NCI-H2196 (cell line): ENCODE results near the gene PITHD1.
"Not testable (repeated sequence)": the region's sequence is repeated elsewhere in the genome, so short reads cannot be mapped to it uniquely, and the experiment has no call there.

Experiments
- DNase-seq: peaks from one replicate; lab custom pipeline; 2025; ENCODE audit not compliant: unreplicated experiment; lab: John Stamatoyannopoulos, UW

The PITHD1 gene

DNA sequence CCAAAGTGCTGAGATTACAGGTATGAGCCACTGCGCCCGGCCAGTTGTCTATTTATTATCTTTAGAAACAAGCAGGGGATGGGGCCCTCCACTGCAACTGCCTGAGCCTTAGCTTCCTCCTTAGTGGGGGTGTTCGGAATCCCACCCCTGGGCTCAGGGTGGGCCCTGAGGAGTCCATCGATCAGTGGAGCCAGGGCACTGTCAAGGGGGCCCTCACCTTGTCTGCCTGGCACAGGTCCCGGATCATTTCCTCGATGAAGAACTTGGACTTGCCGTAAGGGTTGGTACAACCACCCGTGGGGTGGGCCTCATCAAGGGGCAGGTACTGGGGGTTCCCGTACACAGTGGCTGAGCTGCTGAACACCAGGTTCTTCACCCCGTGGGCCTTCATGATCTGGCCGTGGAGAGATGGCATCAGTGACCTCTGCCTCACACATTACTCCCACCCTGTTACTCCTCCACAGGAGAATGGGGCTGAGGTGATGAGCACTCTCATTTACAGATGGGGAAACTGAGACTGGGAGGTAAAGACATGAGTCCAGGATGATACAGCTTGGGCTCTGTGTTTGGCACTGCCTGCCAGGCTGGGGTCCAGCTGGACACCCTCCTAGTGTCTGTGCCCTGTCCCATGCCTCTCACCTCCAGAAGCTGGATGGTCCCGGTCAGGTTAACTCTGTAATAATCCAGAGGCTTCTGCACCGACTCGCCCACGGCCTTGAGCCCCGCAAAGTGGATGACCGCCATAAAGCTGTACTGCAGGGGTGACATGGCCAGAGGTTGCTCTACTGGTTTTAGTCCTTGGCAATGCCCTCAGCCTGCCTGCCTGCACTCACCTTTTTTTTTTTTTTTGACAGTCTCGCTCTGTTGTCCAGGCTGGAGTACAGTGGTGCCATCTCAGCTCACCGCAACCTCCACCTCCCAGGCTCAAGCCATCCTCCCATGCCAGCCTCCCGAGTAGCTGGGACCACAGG is 19.5 kb downstream of the PITHD1 start:
- no peak for DNase-seq

- DNase-seq: no peak
Measured at GRCh38 chr1:23798662-23799142, 20.5 kb downstream of the PITHD1 start.

GRCh38 chr1:23799255-23799569 is 21.0 kb downstream of the PITHD1 start:
- no peak for DNase-seq

- peak; percentile 59 for DNase-seq
Measured at GRCh38 chr1:23799570-23800399, 21.6 kb downstream of the PITHD1 start.

GRCh38 chr1:23800400-23801337 is 22.5 kb downstream of the PITHD1 start, which contains the start of gene GALE:
Gene GALE, minus strand, starts transcription at chr1:23800754. Its CDS starts 1,747 bp downstream, at chr1:23799007.
- peak; percentile 92 for DNase-seq

DNA sequence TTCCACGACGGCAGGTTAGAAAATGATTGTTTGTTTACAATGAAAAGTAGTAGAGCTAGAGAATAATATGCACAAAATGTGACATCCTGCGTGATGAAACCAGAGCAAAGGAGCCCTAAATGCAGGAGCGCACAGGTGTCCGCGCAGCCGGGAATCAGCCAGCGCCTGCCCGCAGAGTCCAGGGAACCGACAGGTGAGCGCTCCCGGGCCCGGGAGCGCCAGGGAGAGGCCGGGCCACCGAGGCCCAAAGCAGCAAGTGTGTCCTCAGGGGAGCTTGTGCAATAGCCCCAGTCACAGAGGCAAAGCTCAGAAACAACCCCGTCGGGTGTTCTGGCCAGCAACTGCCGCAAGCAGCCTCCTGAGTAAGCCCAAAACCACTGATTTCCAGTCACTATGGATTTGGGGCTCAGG is 23.1 kb downstream of the PITHD1 start:
- DNase-seq: no peak

- no peak for DNase-seq
Measured at GRCh38 chr1:23801876-23802275, 23.7 kb downstream of the PITHD1 start.

DNA sequence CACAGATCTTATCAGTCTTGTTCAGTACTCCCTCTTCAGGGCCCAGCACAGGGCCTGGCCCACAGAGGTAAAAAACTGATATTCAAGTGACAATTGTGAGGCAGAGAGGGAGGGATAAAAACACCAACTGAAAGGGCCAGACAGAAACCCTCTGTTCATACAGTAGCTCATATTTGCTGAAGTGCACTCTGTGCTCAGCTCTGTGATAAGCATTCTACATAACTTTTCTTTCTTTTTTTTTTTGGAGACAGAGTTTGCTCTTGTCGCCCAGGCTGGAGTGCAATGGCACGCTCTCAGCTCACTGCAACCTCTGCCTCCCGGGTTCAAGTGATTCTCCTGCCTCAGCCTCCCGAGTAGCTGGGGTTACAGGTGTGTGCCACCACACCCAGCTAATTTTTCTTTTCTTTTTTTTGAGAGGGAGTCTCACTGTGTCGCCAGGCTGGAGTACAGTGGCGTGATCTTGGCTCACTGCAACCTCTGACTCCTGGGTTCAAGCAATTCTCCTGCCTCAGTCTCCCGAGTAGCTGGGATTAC is 24.7 kb downstream of the PITHD1 start:
- DNase-seq: not testable (repeated sequence)

DNA sequence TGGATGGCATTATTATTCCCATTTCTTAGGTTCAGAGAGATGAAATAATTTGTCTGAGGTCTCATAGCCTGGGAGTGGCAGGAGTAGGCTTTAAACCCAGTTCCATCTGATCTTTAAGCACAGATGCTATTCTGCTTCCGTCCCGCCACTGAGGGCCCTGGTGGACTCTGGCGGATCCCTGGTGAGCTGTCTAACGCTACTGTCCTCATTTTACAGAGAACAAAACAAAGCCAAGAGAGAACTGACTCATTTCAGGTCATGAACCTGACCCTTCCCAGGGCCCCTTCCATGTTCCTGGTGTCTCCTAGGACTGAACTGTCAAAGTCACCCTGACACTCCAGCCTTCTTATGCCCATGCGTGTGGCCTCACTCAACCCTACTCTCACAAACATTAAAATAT is 25.5 kb downstream of the PITHD1 start:
- no peak for DNase-seq

GRCh38 chr1:23804183-23804835 is 26.1 kb downstream of the PITHD1 start:
- no peak for DNase-seq

GRCh38 chr1:23805025-23805424 is 26.8 kb downstream of the PITHD1 start:
- no peak for DNase-seq

- no peak for DNase-seq
Measured at GRCh38 chr1:23806280-23806679, 28.1 kb downstream of the PITHD1 start.

GRCh38 chr1:23807453-23807852 is 29.2 kb downstream of the PITHD1 start:
- DNase-seq: no peak

DNA sequence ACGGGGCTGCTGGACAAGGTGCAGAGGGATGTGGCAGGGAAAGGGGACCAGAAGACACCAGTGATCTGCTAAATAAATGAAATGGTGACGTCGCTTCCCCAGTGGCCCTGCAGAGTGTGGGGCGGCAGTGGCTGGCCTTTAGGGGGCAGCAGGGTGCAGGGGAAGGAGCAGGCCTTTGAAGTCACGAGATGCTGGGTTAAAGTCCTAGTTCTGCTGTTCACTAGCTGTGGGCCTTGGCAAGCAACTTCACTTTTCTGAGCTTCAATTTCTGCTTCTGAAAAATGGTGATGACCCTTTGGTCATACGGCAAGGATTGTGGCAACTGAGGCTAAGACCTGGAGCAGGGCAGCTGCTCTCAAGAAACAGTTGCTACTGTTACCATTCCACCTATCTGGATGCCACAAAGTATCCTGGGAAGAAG is 31.5 kb downstream of the PITHD1 start:
- peak; percentile 72 for DNase-seq

GRCh38 chr1:23810818-23811540 is 32.8 kb downstream of the PITHD1 start:
- DNase-seq: peak; percentile 27

- no peak for DNase-seq
Measured at GRCh38 chr1:23814016-23814415, 35.8 kb downstream of the PITHD1 start.

DNA sequence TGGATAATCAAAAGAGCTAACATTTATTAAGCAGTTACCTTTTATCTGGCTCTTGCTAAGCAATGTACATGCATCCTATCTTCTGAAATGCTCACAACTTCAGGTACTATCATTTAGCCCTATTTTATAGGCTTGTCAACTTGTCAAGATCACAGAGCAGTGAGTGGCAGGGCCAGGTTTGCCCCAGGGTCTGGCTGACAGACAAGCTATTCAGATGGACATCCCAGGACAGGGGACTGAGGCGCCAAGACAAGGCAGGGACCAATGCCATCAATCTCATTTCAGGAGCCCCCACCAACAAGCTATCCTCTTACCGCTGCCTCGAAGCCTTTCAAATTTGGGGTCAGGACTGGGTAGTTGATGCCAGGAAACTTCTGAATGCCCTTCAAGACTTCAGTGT is 38.1 kb downstream of the PITHD1 start:
- no peak for DNase-seq

DNA sequence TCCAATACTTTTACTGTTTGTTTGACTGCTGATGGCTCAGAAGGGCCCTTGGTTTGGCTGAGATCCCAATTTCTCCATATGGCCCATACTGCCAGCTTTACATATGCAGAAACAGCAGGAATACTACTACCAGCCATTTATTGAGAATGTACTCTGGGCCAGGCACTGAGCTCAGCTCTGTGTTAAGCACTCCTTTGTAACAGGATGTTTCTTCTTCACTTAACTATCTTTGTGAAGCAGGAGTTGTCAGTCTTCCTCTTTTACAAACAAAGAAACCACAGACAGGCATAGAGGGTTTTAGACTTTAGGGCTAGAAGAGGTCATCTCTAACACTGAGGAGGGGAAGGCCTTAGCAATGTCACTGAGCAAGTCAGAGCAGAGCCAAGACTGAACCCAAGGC is 38.7 kb downstream of the PITHD1 start:
- DNase-seq: no peak

DNA sequence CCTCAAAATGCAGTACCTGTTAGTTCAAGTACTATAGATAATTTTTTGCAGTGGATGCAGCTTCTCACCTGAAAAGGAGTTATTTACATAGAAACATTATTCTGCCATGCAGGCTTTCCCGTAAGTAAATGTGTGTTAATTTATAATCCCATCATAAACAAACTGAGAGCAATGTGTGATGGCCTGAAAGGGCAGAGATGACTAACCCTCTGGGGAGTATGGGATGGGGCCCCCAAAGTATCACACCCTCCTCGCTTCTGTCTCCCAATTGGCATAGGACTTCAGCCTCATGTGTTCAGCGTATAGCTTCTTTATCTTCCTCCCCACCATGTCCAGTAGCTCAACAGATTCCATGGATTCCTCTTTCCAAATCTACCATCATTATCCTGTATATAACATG is 39.4 kb downstream of the PITHD1 start:
- no peak for DNase-seq
